ENCODE results near the gene HNRNPF. TPM values are rescaled to one million over a fixed set of nuclear protein-coding genes. Genes with fewer than 3 reads are reported as not detected.

HNRNPF gene, protein sequence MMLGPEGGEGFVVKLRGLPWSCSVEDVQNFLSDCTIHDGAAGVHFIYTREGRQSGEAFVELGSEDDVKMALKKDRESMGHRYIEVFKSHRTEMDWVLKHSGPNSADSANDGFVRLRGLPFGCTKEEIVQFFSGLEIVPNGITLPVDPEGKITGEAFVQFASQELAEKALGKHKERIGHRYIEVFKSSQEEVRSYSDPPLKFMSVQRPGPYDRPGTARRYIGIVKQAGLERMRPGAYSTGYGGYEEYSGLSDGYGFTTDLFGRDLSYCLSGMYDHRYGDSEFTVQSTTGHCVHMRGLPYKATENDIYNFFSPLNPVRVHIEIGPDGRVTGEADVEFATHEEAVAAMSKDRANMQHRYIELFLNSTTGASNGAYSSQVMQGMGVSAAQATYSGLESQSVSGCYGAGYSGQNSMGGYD
- 179 and 190 TPM in 2 replicates for total RNA-seq

DNA sequence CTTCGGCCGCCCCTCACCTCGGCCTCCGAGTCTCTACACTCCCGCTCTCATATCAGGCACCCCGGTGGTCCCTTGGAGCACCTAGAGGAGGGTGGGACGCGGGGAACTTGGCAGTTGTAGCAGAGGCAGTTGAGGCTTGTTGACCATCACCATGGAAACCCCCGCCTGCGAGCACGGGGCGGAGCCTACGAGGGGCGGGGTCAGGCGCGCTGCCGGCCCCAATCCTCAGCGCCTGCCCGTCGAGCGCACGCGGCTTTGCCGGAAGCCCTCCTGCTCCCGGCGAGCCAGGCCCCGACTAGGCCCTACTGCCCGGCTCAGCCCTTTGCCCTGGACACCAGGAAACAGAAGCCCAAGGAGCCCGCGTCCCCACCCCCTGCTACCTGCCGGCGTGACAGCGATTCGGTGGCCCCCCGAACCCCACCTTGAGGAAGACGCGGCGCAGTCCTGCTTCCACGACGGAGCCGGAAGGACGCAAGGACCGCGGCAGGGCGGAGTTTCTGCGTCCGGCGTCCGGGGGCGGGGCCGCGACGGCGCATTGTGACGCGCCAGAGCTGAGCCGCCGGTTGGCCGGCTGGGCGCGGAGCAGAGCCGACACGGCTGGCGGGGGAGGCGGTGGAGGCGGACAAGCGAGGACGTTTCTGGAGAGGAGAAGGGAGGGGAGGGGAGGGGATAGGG is at the start of gene HNRNPF:
Gene HNRNPF, minus strand, starts transcription at position 477 of the 675 bp plus-strand sequence. CDS start 21,302 bp downstream, outside the sequence.

DNA sequence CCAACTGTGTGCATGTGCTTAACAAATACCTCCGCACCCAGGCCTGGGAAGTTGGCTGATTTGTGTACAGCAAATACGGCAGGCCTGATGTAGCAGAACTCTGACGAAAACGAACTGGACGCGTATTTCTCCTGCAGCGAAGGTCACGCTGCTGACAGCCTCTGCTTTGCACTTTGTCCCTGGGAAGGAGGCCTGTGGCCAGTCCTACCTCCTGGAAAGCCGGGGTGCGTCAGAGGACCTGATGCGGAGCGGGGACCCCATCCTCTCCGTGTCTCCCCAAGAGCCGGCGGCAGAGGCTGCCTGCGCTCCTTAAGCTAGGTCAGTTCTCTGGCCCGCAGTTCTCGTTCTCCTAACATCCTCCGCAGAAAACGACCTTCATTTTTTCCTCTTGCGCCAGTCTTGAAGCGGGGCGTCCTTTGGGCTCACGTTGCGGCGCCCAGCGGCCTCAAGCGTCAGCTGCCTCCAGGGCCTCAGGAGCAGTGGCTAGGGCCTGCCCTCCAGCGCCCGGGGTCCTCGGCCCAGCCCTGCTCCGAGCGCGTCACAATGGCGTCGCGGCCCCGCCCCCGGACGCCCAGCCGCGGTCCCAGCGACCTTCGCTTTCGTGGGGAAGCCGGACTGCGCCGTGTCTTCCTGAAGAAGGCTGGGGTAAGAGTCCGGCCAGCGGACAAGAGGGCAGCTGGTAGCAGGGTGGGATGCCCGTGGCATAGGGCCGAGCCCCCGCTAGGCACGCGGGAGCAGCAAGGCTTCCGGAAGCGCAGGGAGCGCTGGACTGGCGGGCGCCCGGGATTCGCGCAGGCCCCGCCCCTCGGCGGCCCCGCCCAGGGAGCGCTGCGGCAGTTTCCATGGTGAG is 27.5 kb upstream of the HNRNPF start, which contains the start of gene ZNF487:
Gene ZNF487, plus strand, starts transcription at position 821 of the 850 bp plus-strand sequence. CDS start 38,703 bp downstream, outside the sequence.

DNA sequence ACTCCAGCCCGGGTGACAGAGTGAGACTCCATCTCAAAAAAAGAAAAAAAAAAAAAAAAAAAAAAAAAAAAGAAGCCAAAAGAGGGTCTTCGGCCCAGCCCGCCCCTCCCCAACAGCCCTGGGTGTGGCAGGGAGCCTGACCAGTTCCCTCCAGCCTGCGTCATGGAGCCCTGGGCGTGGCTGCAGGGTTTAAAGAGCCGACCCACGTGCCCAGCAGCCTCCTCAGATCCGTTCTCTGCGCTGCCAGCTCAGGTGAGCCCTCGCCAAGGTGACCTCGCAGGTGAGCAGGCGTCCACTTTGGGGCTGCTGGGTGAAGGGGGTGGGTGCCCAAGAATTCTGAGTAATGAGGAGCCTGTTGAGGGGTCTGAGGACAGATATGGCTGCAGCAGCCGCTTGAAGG is 37.6 kb downstream of the HNRNPF start, which contains the start of gene FXYD4:
Gene FXYD4, plus strand, starts transcription at position 219 of the 400 bp plus-strand sequence. CDS start 2,111 bp downstream, outside the sequence.

Other genes with a start within 250 kb of the HNRNPF start
- gene RASGEF1A, start 142.1 kb downstream of the HNRNPF start, total RNA-seq = 0.65 TPM in 1 of 2 replicates, not detected in the other
- not detected in 2 replicates for gene FXYD4, start 37.5 kb downstream of the HNRNPF start, total RNA-seq
- gene ZNF487, start 27.9 kb upstream of the HNRNPF start, total RNA-seq = 2.1 and 2.8 TPM in 2 replicates
- gene ZNF239, start 165.4 kb upstream of the HNRNPF start, total RNA-seq = 0.11 and 0.17 TPM in 2 replicates
- gene ZNF485, start 197.3 kb upstream of the HNRNPF start, total RNA-seq = 0.54 and 1.0 TPM in 2 replicates
- 26.7 and 32.2 TPM in 2 replicates for gene ZNF32, start 239.7 kb upstream of the HNRNPF start, total RNA-seq